ENCODE data around the gene PTPRZ1. TPM values are rescaled to one million over a fixed set of nuclear protein-coding genes. Genes with fewer than 3 reads are reported as not detected.

PTPRZ1 gene
- total and polyA plus RNA-seq, 10 of the 15 experiments (the other 5 are each of a cell fraction or from before 2014, with no cell fraction given), result 0.05 to 0.21 (median 0.11) TPM; not detected in 7

GRCh38 chr7:121936951-121937623, 64.1 kb downstream of the PTPRZ1 start:
- intact Hi-C loops (cut with micrococcal nuclease; ENCODE audit: unreplicated experiment) (no loop called here), in situ Hi-C loops (cut with MboI) (no loop called here)
- FAIRE-seq (no peak), ATAC-seq (no peak), DNase-seq (ENCODE audit: low read depth, low spot score) (no peak)
- H4K20me1 ChIP-seq (ENCODE audit: control insufficient read depth, insufficient read depth), result no peaks in the 10 kb centered on the region
- SMC1A ChIA-PET (ENCODE audit: uncharacterized antibody, unreplicated experiment), result interaction anchor here (0.7 to 1.2 kb wide), 2 partner anchors 9 to 35 kb away, joined by 3 to 4 read pairs; no protein-coding TSS in a partner anchor
- no peaks in the 10 kb centered on the region for H3K79me2 ChIP-seq (ENCODE audit: control insufficient read depth, insufficient read depth, low read length)
- no peak overlapping the region for H3K27ac ChIP-seq (ENCODE audit: control insufficient read depth, insufficient read depth)
- H3K36me3 ChIP-seq (ENCODE audit: control insufficient read depth in 2 of 2, insufficient read depth in 2 of 2, low read length in 1 of 2), result no peaks in the 10 kb centered on the region
- no peak overlapping the region for H3K4me3 ChIP-seq
- POLR2A ChIA-PET, result no interaction called here
- CTCF ChIA-PET, result no interaction called here
- H3K27me3 ChIP-seq (replicated peaks in 1 of 2; ENCODE audit: control insufficient read depth in 2 of 2, insufficient read depth in 2 of 2, low read length in 1 of 2), result no peaks in the 10 kb centered on the region; a peak in 1 of 4 replicates
- H3K4me2 ChIP-seq (ENCODE audit: control insufficient read depth, insufficient read depth), result no peak overlapping the region
- RAD21 ChIA-PET (ENCODE audit: unreplicated experiment), result no interaction called here
- no TSS peak for BruUV-seq (replicated peaks)
- no peak overlapping the region for H3K9ac ChIP-seq (ENCODE audit: control insufficient read depth, insufficient read depth, low read length)
- 44% methylated on average over 6 of the region's 6 CpGs for WGBS (ENCODE audit: insufficient coverage, insufficient replicate concordance, low lambda C conversion rate, missing lambda C conversion rate)
- H3K4me1 ChIP-seq (ENCODE audit: control insufficient read depth, insufficient read depth, low read length), result no peaks in the 10 kb centered on the region
- H2AFZ ChIP-seq (ENCODE audit: control insufficient read depth, low read depth, low read length), result no peak overlapping the region
- H3K9me3 ChIP-seq (replicated peaks; ENCODE audit: control insufficient read depth, insufficient read depth, low read length), result no peaks in the 10 kb centered on the region
- TF ChIP-seq NRF1 (conservative IDR thresholded peaks at IDR 0.05; ENCODE audit: low read depth, low read length) (no peak), ASH2L (IDR thresholded peaks at IDR 0.05; ENCODE audit: borderline replicate concordance, low read depth) (no peak), RCOR1 (conservative IDR thresholded peaks at IDR 0.05; ENCODE audit: low read depth, low read length) (no peak), KLF5 (IDR thresholded peaks at IDR 0.05; ENCODE audit: partially characterized antibody) (no peak), SREBF2 (IDR thresholded peaks at IDR 0.05; ENCODE audit: low read length) (no peak), TCF7 (IDR thresholded peaks at IDR 0.05; ENCODE audit: borderline replicate concordance) (no peak), CTCF (IDR thresholded peaks at IDR 0.05 in 2 of 3, conservative IDR thresholded peaks at IDR 0.05 in 1 of 3; ENCODE audit: control insufficient read depth in 2 of 3, extremely low read depth in 1 of 3, insufficient read depth in 1 of 3, low read depth in 3 of 3, low read length in 3 of 3) (no peak), NR2C1 (IDR thresholded peaks at IDR 0.05) (no peak), WRNIP1 (IDR thresholded peaks at IDR 0.05; ENCODE audit: borderline replicate concordance, low read depth, low read length) (no peak), TAF1 (IDR thresholded peaks at IDR 0.05; ENCODE audit: borderline replicate concordance, low read depth, low read length) (no peak), HDAC2 (IDR thresholded peaks at IDR 0.05) (no peak), JUNB (IDR thresholded peaks at IDR 0.05) (no peak), PBX3 (IDR thresholded peaks at IDR 0.05; ENCODE audit: insufficient replicate concordance, low read depth, low read length) (no peak), EZH2 (IDR thresholded peaks at IDR 0.05; ENCODE audit: borderline replicate concordance, control insufficient read depth, low read depth, low read length) (no peak), KAT2A (conservative IDR thresholded peaks at IDR 0.05; ENCODE audit: control insufficient read depth, low read depth, low read length) (no peak)
- TF ChIP-seq, protein P1, sequence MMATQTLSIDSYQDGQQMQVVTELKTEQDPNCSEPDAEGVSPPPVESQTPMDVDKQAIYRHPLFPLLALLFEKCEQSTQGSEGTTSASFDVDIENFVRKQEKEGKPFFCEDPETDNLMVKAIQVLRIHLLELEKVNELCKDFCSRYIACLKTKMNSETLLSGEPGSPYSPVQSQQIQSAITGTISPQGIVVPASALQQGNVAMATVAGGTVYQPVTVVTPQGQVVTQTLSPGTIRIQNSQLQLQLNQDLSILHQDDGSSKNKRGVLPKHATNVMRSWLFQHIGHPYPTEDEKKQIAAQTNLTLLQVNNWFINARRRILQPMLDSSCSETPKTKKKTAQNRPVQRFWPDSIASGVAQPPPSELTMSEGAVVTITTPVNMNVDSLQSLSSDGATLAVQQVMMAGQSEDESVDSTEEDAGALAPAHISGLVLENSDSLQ (IDR thresholded peaks at IDR 0.05), result no peak
- TF ChIP-seq, protein P2, sequence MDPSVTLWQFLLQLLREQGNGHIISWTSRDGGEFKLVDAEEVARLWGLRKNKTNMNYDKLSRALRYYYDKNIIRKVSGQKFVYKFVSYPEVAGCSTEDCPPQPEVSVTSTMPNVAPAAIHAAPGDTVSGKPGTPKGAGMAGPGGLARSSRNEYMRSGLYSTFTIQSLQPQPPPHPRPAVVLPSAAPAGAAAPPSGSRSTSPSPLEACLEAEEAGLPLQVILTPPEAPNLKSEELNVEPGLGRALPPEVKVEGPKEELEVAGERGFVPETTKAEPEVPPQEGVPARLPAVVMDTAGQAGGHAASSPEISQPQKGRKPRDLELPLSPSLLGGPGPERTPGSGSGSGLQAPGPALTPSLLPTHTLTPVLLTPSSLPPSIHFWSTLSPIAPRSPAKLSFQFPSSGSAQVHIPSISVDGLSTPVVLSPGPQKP (IDR thresholded peaks at IDR 0.05; ENCODE audit: low read depth, low read length), result no peak
- TF ChIP-seq, protein P3, sequence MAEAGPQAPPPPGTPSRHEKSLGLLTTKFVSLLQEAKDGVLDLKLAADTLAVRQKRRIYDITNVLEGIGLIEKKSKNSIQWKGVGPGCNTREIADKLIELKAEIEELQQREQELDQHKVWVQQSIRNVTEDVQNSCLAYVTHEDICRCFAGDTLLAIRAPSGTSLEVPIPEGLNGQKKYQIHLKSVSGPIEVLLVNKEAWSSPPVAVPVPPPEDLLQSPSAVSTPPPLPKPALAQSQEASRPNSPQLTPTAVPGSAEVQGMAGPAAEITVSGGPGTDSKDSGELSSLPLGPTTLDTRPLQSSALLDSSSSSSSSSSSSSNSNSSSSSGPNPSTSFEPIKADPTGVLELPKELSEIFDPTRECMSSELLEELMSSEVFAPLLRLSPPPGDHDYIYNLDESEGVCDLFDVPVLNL (IDR thresholded peaks at IDR 0.05; ENCODE audit: low read depth, low read length), result no peak

Measured in GM12878 (cell line).